NCI-H510A (cell line): ENCODE measurements around the gene ABCC10.
"Not testable (repeated sequence)": the region's sequence is repeated elsewhere in the genome, so short reads cannot be mapped to it uniquely, and the experiment has no call there.

Source experiments
- DNase-seq: peaks from one replicate; lab custom pipeline; 2025; lab: John Stamatoyannopoulos, UW

ABCC10 gene

DNA sequence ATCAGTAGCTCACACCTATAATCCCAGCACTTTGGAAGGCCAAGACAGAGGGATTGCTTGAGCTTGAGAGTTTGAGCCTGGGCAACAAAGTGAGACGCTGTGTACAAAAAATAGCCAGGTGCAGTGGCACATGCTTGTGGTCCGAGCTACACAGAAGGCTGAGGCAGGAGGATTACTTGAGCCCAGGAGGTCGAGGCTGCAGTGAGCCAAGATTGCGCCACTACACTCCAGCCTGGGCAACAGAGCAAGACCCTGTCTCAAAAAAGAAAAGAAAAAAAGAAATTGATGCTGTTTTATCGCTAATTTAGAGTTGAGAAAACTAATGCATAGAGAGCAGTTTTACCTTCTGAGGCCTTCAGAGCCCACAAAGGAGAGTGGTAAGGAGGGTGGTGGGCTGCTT is 71.0 kb downstream of the ABCC10 start:
- not testable (repeated sequence) for DNase-seq

DNA sequence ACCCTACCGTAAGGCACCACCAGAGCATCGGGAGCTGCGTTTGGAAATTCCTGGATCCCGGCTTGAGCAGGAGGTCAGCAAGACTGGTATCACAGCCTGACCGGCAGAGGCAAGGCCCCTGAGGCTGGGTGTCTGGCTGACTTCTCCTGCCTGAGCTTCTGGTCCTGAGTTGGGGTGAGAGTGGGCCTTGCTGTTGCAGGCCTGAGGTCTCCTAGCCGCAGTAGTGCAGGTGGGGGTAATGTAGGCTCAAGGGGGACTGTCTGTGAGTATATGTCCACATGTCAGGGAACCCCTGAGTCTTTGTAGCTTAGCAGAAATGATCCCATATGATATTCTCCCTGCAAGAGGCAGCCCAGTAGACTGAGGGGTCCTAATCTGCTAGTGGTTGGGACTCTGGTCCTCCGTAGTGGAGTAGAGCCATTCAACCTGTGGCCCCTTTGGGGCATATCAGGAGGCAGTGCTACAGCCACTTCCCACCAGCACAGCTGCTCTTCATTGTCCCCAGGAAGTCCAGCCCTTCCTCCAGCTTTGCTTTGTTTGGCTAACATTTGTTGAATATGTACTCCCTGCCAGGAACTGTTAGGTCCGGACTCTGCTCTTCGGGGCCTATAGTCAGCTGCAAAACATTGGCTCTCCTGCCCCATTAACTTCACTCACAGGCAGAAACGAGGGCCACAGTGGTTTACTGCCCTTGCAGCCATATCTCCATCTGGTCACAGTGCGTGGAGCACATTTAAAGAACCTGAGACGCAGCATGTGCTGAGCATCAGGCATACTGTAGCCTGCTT is 71.9 kb downstream of the ABCC10 start:
- DNase-seq, result no peak
